Pons (tissue), 1 donor: Measurements from ENCODE around the gene SGPP2.
"Not testable (repeated sequence)": the region's sequence is repeated elsewhere in the genome, so short reads cannot be mapped to it uniquely, and the experiment has no call there.

Experiments used
- DNase-seq: peaks from one replicate; pipeline ENCODE4 v3.0.0-alpha.2; 2016; ENCODE audit warnings: low spot score

SGPP2 gene

GRCh38 chr2:222424276-222424728 lies at the start of gene SGPP2:
TSS of gene SGPP2 (plus strand) at chr2:222424543. CDS start at chr2:222424603, 60 bp downstream.
- DNase-seq, result no peak

GRCh38 chr2:222375798-222376197 lies 48.5 kb upstream of the SGPP2 start:
- DNase-seq, result no peak

GRCh38 chr2:222380456-222380855 lies 43.9 kb upstream of the SGPP2 start:
- DNase-seq, result no peak

GRCh38 chr2:222381566-222381965 lies 42.8 kb upstream of the SGPP2 start:
- no peak for DNase-seq

- DNase-seq, result no peak
Observed at GRCh38 chr2:222383255-222383654, 41.1 kb upstream of the SGPP2 start.

- DNase-seq, result no peak
Observed at GRCh38 chr2:222391743-222392285, 32.5 kb upstream of the SGPP2 start.

GRCh38 chr2:222393733-222394267 lies 30.5 kb upstream of the SGPP2 start:
- no peak for DNase-seq

- peak; percentile 15 for DNase-seq
Observed at GRCh38 chr2:222398446-222398885, 25.9 kb upstream of the SGPP2 start.

- DNase-seq, result peak; percentile 30
Observed at GRCh38 chr2:222399038-222399783, 25.1 kb upstream of the SGPP2 start.

GRCh38 chr2:222404151-222404905 lies 20.0 kb upstream of the SGPP2 start:
- no peak for DNase-seq

- DNase-seq, result no peak
Observed at GRCh38 chr2:222408684-222409083, 15.7 kb upstream of the SGPP2 start.

GRCh38 chr2:222410534-222410933 lies 13.8 kb upstream of the SGPP2 start:
- DNase-seq, result no peak

- DNase-seq, result not testable (repeated sequence)
Observed at GRCh38 chr2:222412334-222412733, 12.0 kb upstream of the SGPP2 start.

- DNase-seq, result no peak
Observed at GRCh38 chr2:222413295-222413911, 10.9 kb upstream of the SGPP2 start.

GRCh38 chr2:222418739-222419138 lies 5.6 kb upstream of the SGPP2 start:
- no peak for DNase-seq

- no peak for DNase-seq
Observed at GRCh38 chr2:222420508-222420907, 3.8 kb upstream of the SGPP2 start.

- DNase-seq, result no peak
Observed at GRCh38 chr2:222421626-222422025, 2.7 kb upstream of the SGPP2 start.

GRCh38 chr2:222423186-222423585 lies 1.2 kb upstream of the SGPP2 start:
- DNase-seq, result no peak

GRCh38 chr2:222423632-222424275 lies 589 bp upstream of the SGPP2 start:
- DNase-seq, result no peak

GRCh38 chr2:222424729-222425671 lies 657 bp downstream of the SGPP2 start:
- DNase-seq, result no peak
